ENCODE measurements around the gene ZNF610. TPM values are rescaled to one million over a fixed set of nuclear protein-coding genes. Genes with fewer than 3 reads are reported as not detected.

The ZNF610 gene
- total and polyA plus RNA-seq, 2 of the 13 experiments (the other 11 are each of a cell fraction or from before 2014, with no cell fraction given) = 0.32 to 0.69 TPM

DNA sequence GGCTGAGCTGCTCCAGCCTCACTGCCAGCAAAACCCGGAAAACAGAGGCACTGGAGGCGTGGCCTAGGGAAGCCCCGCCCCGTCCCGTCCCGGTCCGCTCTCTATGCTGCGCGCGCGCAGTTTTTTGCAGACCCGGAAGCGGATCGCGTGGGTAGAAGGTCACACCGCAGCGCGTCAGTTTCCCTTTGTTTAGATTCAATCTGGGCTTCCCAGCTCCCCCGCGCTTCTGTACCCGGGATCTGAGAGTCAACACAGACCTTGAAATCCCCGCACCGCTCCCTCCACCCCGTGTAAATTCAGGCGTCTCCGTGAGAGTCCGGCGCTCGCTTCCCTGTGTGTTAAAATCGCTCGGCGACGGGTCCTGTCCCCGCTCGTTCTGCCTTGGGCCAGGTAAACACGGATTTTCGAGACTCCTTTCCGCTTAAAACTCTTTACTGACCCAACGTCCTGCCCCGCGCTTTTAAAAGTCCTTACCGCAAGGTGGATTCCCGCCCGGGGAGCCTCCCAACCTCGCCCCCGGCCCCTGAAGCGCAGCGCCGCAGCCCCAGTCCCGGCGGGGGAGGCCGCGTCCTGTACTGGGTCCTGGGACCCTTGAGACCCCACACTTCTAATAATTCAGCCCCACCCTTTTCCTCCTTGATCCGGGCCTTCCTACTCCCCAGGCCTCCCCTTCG, at the start of gene ZNF610 (continued):
- TF ChIP-seq IKZF5 (CRISPR knock-in tag; IDR thresholded peaks at IDR 0.05) = no peak
- TF ChIP-seq GATAD1 (CRISPR knock-in tag; IDR thresholded peaks at IDR 0.05) = 0 out of 2 replicates have a peak, but pooled peaks have one; percentile 18
- TF ChIP-seq, protein P1, sequence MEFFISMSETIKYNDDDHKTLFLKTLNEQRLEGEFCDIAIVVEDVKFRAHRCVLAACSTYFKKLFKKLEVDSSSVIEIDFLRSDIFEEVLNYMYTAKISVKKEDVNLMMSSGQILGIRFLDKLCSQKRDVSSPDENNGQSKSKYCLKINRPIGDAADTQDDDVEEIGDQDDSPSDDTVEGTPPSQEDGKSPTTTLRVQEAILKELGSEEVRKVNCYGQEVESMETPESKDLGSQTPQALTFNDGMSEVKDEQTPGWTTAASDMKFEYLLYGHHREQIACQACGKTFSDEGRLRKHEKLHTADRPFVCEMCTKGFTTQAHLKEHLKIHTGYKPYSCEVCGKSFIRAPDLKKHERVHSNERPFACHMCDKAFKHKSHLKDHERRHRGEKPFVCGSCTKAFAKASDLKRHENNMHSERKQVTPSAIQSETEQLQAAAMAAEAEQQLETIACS (CRISPR knock-in tag; IDR thresholded peaks at IDR 0.05) = no peak
- TF ChIP-seq SPEN (CRISPR knock-in tag; IDR thresholded peaks at IDR 0.05; ENCODE audit: low read depth) = 0 out of 2 replicates have a peak, but pooled peaks have one; percentile 54
- no peak for TF ChIP-seq RERE (CRISPR knock-in tag; IDR thresholded peaks at IDR 0.05; ENCODE audit: low read depth)
- TF ChIP-seq CEBPB (IDR thresholded peaks at IDR 0.05; ENCODE audit: borderline replicate concordance, low read depth, low read length) = no peak
- no peak for TF ChIP-seq KDM3A (CRISPR knock-in tag; IDR thresholded peaks at IDR 0.05; ENCODE audit: low read depth)
- no peak for TF ChIP-seq ZNF598 (CRISPR knock-in tag; IDR thresholded peaks at IDR 0.05; ENCODE audit: borderline replicate concordance)
- no peak for TF ChIP-seq RFX1 (IDR thresholded peaks at IDR 0.05)
- TF ChIP-seq E2F5 (CRISPR knock-in tag; conservative IDR thresholded peaks at IDR 0.05) = no peak
- TF ChIP-seq MIER3 (CRISPR knock-in tag; IDR thresholded peaks at IDR 0.05; ENCODE audit: borderline replicate concordance) = no peak
- no peak for TF ChIP-seq ZBTB4 (CRISPR knock-in tag; IDR thresholded peaks at IDR 0.05; ENCODE audit: borderline replicate concordance)

Measured in HepG2 (cell line).